Liver (tissue), 3 donors: ENCODE data around the gene CHM.

Experiments used
- CTCF ChIP-seq: fragments of 150-350 bp; IDR thresholded peaks from 2 replicates; pipeline ENCODE4 v1.5.1; 2017; ENCODE audit warnings: improper control_type of control experiment, low read depth, low read length; ENCODE audit not compliant: missing input control
- EGR1 ChIP-seq, 2 donors: IDR thresholded peaks; 2 replicates each; pipeline ENCODE4 v1.6.1; 2016 to 2018; ENCODE audit warnings: antibody characterized with exemption in 2 of 2, low read depth in 2 of 2
- FOXA1 ChIP-seq: IDR thresholded peaks from 2 replicates; pipeline ENCODE4 v1.6.1; 2016; ENCODE audit warnings: antibody characterized with exemption
- MAX ChIP-seq: IDR thresholded peaks from 2 replicates; pipeline ENCODE4 v1.6.1; 2016; ENCODE audit warnings: antibody characterized with exemption
- REST ChIP-seq: IDR thresholded peaks from 2 replicates; pipeline ENCODE4 v1.6.1; 2016; ENCODE audit warnings: antibody characterized with exemption, mild to moderate bottlenecking
- YY1 ChIP-seq: IDR thresholded peaks from 2 replicates; pipeline ENCODE4 v1.6.1; 2016; ENCODE audit warnings: antibody characterized with exemption, mild to moderate bottlenecking
- donor health status: healthy.
- donor health status: healthy.

- TF ChIP-seq CTCF (no peak), EGR1 (IDR thresholded peaks at IDR 0.05; ENCODE audit: low read depth in 2 of 2) (no peak), MAX (no peak), YY1 (no peak), FOXA1 (no peak), REST (no peak)
These were observed 210.5 kb downstream of the CHM start for GRCh38 chrX:85836868-85837267.
